HG03066 (cell line): ENCODE data around the gene NSUN3.

ENCODE experiments used
- ATAC-seq: cut with Tn5 transposase; IDR thresholded peaks from one replicate; pipeline ENCODE4 v1.9.1; 2021; ENCODE audit warnings: low read depth; ENCODE audit not compliant: unreplicated experiment

NSUN3 gene

DNA sequence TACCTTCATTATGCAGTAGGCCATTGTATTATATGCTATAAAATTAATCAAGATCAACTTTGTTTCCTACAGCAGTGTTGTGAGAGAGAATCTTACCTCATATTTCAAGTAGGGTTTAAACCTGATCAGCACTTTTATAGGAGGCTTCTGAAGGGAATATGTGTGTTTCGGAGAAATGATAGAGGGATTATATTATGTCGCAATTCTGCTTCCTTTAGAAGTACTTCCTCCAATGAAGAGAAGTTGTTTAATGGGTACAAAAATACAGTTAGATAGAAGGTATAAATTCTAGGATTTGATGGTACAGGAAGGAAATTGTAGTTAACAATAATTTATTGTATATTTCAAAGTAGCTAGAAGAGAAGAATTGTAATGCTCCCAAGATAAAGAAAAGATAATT lies 54.9 kb downstream of the NSUN3 start:
- ATAC-seq: no peak

DNA sequence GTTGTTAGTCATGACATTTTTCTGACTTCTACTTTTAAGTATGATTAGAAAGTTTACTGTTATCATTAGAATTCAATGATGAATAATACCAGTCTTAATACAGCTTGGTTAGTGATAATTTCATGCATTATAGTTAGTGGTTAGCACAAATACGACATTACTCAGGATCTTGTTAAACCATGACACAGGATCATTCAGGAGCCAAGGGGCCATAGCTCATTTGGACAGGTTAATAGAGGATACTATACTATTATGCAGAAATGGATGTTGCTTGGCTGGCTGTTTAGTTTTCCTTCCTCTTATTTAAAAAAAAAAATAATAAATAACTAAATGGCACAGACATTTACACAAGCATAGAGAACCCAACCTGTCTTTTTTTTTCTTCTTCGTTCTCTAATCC lies 55.5 kb downstream of the NSUN3 start:
- ATAC-seq: no peak

DNA sequence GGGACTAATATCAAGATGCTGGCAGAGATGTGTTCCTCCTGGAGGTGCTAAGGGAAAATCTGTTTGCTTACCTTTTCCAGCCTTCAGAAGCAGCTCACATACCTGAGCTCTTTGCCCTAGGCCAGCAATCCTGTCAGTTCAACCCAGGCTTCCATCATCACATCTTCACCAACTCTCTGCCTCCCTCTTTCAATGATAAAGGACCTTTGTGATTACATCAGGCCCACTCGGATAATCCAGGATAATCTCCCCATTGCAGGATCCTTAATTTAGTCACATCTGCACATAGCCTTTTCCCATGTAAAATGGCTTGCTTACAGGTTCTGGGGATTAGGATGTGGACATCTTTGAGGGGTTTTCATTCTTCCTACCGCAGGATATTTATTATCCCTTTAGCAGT lies 58.3 kb downstream of the NSUN3 start:
- no peak for ATAC-seq

DNA sequence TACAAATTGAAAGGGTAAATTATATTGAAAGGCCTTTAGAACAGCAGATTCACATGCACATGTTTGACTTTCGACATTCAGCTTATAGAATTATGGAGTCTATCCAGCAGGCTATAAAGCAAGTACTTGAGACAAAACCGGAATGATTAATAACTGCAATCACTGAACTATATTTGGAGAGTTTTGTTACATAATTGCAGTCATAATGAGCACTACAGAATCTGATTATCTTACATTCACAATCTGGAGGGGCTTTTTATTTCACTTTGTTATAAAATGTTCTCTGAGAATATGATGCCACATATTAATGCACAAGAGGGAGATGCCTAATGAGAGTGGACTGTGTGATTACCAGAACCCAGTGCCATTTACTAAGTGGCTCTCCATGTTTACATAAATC lies 64.3 kb downstream of the NSUN3 start:
- ATAC-seq: no peak

DNA sequence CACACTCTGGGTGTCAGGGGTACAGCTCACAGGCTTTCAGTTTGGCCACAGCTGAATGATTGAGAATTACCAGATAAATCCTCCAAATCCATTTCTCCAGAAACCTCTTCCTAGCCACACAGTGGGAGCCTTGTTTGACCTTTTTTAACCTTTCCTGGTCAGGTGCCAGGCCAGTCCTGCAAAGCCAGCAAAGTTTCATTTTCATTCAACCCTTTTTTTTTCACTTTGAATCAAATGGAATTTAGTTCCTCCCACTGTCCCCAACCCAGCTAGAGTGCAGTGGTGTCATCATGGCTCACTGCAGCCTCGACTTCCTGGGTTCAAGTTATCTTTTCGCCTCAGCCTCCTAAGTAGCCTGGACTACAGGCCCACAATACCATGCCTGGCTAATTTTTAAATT lies 67.8 kb downstream of the NSUN3 start:
- no peak for ATAC-seq

DNA sequence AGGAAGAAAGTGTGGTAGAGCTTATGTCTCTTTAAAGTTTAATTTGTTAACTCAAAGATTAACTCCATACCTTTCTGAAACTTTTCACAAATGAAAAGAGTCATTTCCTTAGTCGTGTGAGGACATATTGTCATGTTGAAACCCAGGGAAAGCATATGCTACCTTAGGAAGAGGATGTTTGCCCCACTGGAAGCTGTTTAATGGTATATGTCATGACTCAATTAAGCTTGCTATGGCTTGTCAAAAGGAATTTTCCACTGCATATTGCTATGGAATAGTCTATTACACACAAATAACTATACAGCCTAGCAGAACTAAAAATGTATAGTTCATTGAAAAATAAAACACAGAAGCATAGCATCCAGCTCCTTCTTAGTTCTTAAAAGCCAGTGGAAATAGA lies 69.9 kb downstream of the NSUN3 start:
- ATAC-seq: no peak

DNA sequence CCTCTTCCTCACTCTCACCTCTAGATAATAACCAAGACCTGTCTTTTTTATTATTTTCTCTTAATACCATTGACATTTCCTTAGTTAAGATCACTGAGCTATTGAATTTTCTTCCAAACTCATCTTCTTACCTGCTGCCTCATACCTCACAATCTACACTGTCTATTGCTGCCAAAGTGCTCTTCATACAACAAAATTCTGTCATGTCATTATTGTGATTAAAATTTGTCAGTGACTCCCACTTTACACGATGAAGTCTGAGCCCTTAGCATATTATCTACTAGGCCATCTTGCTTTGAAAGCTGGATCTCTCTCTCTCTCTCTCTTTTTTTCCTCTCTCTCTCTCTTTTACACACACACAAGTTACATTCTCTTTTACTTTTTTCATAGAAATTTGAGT lies 73.3 kb downstream of the NSUN3 start:
- ATAC-seq: no peak

DNA sequence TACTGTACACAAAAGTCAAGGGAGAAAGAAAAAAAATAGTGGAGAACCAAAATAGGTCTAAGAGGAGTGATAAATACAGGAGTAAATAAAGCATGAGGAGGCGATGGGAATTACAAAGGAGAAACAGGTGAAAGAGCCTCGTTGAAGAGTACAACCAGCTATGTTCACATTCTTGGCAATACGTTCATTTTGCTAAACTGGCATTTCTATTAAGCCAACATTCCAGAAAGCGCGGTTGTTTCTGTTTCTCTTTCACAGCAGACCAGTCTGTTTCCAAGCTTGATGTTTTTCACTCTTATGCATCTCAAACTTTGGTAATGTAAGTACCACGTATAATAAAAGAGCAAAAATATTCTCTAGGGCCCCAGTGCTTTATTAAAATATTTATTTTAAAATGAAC lies 74.5 kb downstream of the NSUN3 start:
- ATAC-seq: no peak

DNA sequence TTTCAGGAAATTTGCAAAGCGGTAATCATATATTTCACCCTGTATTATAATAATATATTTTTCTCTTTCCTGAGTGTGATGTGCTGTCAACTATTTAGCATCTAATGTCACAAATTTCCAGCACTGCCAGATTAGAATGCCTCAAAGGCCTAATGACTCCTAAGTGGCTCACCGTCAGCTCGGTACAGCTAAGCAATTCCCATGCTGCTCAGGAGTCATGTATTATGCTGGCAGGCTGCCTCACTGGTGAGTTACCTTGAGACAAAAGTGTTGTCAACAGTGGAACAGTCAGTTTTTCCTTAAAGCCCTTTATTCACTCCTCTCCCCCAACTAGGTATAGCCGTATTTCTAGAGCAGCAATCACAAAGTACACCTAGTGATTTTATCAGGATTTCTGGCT lies 83.6 kb downstream of the NSUN3 start:
- no peak for ATAC-seq

DNA sequence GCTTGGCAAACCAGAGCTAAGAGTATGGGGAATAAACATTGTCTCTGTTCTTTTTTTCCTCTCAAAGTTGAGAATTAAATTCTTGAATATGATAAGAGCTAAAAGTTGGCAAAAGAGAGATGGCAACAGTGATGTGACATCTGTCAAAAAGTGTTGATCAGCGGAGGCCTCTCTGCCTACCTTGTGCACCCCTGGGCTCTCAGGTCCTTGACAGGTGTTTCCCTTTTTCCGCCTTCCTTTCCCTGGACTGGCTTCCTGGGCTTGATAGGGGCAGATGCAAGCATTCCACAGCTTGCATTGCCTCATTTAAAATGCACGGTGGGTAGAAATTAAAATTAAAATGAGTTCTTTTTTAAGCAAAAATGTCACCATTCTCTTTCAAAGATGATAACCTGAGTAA lies 84.2 kb downstream of the NSUN3 start:
- ATAC-seq: no peak

DNA sequence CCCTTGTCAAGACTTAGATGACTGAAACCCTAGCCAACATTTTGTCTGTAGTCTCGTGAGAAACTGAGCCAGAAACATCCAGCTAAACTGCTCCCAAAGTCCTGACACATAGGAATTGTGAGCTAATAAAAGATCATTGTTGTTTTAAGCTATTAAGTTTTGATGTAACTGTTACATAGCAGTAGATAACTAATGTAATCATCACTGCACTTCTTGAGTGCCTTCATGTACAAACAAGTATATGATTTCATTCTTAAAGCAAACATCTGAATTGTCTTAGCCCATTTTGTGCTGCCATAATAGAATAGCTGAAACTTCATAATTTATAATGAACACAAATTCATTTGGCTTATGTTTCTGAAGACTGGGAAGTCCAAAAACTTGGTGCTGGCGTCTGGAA lies 87.3 kb downstream of the NSUN3 start:
- ATAC-seq: no peak

DNA sequence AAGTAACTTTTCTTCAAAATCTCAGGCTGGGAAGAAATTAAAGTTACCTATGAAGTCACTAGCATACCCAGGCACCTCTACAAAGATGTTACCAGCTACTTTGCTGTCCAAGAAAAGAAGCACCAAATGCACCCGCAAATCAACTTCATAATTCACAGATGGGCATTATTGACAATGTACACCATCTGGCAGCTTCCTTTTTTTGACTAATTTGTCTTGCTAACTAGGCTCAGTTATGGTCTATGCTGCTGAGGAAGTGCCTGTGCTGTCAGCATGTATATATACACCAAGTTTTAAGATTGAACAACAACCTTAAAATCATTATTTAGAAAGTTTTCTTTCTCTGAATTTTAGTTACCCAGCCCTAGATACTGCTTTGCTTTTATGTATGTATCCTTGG lies 93.8 kb downstream of the NSUN3 start:
- ATAC-seq: no peak

DNA sequence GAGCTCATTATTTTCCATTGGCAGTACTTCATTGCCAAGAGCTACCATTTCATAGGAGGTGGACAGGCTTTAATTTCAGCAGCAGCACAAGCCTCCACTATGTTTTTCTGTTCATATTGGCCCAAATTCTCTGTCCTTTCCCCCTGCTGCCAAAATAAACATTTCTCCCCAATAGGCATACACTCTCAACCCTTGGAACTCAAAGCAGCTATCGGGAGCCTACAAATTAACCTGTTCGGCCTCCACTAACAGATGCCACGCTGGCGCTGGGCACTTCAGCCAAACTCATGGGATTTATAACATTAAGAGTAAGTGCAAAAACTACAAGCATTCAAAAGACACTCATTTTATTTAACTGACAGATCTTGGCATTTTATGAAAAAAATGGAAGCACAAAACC lies 95.7 kb downstream of the NSUN3 start:
- ATAC-seq: no peak

DNA sequence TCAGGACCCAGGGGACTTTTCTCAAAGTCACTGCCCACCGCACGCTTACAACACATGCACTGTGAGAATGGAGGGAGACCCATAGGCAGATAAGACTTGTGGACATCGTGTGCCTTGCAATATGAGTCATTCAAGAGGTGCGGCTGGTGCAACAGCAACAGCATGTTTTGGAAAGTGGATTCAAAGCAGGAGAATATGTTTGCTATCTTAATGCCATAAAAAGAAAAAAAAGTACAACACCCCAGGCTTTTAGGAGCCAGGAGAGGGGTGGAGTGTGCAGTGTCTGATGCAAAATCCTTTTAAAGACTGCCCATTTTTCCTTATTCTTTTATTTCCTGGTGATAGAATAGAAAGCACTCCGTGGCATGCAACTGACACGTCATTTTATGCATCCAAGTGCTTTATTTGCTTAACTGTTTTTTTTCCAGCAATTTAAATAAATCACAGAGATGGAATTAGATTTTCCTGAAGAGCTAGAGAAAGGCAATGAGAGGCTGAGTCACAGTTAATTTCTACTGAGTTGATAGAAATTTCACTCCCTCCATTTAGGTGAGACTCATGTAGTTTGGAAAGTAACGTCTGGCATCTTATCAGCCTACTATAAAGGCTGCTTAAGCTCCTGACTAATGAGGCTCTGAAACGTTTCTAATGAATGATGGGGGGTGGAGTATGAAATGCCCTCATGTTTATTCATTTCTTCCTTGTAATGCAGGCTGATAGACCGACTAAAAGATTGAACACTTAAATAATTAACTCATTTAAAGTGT lies 96.4 kb downstream of the NSUN3 start:
- no peak for ATAC-seq

DNA sequence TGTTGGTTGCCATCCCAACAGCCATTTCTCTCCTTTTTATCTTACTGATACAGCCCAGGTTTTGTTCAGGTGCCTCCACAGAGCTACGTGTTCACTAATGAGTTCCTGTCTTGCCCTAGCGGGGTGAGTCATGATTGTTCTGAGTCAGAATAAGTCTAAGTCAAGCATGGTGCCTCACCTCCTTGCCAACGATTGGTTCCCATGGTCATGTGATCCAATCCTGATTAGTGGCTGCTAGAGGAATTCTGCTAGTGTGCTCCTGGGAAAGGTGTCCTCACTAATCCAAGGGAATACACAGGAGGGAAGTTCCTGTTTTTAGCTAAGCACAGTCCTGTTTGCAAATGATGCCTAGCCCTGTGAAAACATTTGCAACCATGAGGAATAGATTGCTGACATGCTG lies 99.8 kb downstream of the NSUN3 start:
- ATAC-seq: no peak

DNA sequence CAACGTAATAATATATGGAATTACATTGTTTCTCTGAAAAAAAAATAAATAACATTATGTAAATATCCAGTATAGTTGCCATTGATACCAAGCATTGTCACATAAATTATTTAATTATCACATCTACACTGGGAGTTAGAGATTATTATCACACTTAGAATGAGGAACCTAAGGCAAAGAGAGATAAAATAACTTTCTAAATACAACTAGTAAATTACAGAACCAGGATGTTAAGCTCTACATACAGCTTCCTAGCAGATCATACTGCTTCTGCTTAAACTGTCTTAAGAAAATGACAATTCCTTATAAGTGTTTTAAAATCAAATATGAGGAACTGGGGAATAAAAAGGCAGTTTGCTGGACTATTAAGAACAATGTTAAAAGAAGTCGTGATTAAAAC lies 104.5 kb downstream of the NSUN3 start:
- no peak for ATAC-seq

DNA sequence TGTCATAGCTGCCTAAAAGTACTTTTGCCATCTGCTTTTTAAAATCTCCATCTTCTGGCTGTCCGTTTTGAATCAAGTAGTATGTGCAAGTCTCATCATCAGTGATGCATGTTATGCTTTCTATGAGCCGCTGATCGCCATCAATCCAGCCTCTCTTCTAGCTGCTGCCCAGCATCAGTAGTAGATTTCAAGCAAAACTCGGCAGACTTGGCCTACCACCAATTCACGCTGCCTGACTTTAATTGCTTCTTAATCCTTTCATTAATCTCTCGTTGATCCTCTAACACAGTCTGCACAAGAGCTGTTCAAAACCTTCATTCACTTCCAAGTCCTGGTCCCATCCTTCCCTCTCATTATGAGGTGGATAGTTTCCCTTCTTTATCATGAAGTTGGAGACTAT lies 104.9 kb downstream of the NSUN3 start:
- no peak for ATAC-seq

DNA sequence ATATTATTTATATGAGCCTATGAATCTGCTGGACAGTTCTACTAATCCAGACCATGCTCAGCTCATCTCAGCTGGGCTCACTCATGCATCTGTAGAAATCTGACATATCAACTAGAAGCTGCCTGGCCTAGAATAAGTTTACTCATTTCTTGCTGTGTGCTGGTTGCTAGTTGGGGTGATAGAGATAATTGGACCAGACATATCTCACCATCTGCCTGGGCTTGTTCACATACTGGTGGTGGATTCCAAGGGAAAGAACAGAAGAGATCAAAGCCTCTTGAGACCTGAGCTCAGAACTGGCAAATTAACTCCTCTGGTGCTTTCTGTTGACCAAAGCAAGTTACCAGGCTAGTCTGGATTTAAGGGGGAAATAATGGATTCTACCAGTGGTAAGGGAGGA lies 109.1 kb downstream of the NSUN3 start:
- no peak for ATAC-seq

DNA sequence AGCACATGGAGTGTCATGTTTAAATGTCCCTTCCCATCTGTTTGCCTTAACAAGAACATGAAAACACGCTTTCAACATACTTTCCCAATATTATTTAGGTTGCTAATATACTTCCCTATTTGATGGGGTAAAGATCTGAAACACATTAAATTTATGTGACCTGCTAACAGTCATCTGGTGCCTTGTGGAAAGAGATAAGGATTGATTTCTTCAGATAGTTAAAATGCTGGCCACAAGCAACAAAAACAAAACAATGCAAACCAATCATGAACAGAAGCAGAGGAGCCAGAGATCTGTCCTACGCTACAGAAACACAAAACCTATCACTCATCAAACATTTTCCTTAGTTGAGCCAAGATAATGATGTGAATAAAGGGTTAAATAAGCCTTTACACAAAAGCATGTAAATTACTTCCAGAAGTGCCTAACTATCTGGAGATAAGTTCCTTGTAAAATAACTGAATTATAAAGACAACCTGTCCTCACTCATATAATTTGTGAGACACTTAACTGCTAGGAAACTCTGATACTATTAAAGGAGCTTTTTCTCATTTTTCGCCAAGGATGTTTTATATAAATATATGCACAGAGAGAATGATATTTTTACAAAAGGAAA lies 109.9 kb downstream of the NSUN3 start:
- ATAC-seq: no peak

DNA sequence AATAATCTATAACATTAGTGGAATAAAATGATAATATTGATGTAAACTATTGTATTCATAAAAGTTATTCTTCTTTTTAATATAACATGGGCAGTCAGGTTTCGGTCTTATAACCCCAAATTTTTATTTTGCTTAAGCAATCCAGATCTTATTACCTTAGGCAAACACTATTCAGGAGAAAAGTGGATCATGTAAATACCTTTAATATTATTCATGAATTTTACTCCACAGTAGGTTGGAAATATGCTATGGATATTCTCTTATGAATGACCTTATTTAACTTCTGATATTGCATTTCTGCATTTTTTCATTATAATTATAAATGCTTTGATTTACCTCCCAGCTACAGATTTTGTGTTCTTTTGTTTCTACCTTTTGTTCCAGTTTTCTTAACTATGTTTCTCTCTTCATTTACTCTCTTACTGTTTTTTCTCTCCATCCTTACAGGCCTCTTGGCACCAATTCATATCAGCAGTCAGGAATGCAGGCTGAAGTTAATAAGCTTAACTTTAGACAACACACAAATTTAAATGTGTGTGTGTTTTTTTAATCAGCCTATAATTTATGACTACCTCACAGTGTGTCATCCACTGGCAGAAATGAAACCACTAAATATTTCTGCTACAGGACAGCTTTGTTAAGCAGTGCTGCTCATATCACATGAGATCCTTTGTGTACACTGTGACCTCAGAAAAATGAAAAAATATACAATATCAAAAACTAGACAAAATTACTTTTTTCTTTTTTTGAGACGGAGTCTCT lies 111.0 kb downstream of the NSUN3 start:
- ATAC-seq: no peak

DNA sequence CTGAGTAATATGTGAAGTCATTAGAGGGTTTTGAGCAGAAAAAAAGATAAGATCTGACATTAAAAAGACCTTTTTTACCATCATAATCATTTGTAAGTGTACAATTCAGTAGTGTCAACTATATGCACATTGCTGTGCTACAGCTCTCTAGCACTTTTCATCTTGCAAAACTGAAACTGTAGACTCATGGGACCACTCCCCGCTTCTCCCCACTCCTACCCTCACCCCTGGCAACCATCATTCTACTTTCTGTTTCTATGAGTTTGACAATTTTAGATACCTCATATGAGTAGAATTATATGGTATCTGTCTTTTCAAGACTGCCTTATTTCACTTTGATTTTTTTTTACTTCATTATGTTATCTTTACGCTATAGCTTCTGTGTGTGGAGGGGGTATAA lies 112.8 kb downstream of the NSUN3 start:
- no peak for ATAC-seq
